GM19238 (cell line): Measurements from ENCODE around the gene ZBED1.
"Not testable (repeated sequence)": the region's sequence is repeated elsewhere in the genome, so short reads cannot be mapped to it uniquely, and the experiment has no call there.

Experiments
- DNase-seq: peaks from one replicate; pipeline ENCODE4 v3.0.0; 2011; ENCODE audit warnings: low spot score; ENCODE audit not compliant: insufficient read length

Gene ZBED1

GRCh38 chrX:2498781-2499302, 1.9 kb downstream of the ZBED1 start:
- no peak for DNase-seq

DNA sequence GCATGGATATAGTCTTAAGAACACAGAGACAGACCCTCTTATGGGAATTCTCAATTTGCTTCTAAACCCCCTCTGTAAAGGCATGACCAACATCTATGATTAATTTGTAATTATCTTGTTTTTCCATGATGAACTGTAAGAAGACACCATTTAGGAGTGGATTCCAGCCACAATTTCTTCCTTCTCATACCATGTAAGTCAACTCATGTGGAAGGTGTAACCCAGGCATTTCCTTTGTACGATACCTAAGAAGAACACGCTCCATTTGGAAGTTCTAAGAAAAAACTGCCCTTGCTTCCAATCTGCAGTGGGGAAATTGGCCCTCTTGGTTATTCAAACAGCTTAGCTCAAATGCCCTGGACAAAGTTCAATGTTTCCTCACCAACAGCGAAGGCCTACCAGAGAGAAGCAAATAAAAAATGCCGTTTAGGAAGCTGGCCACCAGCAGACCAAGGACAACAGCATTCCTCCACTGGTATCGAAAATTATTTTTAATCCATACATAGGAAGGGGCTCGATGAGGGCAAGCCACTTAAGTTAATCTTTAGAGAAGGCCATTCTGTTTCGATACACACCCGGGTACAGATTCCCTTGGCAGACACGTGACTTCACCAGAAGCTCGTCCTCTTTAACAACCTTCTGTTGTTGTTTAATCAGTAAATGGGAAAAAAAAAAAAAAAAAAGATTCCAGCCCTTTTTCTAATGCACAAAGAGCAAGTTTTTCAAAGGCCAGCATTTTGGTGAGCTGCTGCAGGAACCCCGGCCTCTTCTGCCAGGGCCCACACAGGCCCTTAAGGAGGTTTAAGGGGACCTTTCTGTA, 2.6 kb downstream of the ZBED1 start:
- DNase-seq, result no peak

- no peak for DNase-seq
Measured at GRCh38 chrX:2495595-2495994, 5.2 kb downstream of the ZBED1 start.

DNA sequence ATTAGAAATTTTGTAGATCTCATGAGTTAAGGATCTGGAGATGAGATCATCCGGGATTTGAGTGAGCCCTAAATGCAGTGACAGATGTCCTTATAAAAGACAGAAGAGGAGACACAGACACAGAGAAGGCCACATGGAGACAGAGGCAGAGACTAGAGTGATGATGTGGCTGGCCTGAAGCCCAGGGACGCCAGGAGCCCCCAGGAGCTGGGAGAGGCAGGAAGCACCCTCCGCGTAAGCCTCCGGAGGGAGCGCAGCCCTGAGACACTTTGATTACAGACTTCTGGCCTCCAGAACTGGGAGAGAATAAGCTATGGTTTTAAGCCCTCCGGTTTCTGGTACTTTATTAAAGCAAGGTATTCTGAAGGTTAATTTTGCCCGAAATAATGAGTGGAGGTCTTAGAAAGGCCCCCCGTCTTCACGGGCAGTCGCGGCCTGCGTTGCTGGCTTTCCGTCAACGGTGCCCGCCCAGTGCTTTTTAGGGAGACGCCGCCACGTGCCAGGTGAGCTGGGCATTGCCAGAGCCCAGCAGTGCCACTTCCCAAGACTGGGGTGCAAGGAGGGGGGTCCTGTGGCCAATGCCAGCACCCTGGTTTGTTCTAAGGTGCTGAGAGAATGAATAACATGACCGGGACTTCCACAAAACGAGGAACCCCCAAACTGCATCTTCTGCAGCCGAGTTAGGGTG, 8.1 kb downstream of the ZBED1 start:
- no peak for DNase-seq

DNA sequence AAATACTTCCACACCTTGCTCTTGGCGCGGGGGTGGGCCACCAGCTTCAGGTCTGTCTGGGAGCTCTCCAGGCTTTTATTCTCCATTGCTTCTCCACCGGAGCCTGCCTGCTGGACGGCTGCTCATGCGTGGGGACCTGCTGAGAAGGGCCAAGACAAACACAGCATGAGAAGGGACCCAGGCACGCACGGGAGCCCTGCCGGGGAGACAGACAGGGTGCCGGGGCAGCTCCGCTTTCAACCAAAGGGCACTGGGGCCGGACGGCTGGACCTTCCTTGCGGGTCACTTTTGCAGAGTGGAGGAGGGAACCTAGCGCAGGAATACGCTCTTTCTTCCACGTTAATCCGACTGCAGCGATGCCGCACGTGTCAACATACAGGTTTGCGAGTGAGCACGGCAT, 10.1 kb downstream of the ZBED1 start:
- DNase-seq, result no peak

DNA sequence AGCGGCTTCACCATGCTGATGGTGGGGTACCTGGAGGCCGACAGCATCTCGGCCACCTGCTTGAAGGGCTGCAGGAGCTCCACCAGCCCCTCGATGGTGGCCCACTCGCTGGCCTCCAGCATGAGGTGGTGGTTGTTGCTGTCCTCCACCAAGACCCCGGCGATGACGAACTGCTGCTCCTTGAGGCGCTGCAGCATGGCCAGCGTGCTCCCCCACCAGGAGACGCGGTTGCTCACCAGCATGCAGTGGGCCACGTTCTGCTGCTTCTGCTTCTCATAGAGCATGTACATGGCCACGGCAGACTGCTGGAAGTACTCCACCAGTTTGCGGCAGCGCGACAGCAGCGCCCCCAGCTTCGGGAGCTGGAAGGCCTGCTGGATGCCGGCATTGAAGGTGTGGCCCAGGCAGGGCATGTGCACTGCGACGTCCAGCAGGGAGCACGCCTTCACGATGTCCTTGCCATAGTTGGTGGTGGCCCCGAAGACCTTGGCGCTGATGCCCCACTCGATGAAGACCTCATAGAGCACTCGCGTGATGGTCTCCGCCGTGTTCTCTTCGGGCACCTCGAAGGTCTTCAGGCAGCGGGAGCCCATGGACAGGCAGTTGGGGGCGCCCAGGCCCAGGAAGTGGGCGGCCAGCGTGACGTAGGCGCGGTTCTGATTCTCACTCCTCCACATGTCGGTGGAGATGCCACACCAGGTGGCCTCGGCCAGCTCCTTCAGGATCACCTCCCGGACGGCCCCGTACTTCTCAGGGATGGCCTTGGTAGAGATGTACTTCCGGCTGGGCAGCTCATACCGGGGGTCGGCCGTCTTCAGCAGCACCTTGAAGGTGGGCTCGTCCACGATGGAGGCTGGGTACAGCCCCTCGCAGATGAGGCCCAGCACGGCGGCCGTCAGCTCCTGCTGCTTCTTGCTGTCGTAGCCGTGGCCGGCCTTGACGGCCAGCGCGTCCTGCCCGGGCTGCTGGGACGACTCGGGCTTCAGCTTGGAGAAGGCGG, 11.0 kb downstream of the ZBED1 start:
- no peak for DNase-seq

DNA sequence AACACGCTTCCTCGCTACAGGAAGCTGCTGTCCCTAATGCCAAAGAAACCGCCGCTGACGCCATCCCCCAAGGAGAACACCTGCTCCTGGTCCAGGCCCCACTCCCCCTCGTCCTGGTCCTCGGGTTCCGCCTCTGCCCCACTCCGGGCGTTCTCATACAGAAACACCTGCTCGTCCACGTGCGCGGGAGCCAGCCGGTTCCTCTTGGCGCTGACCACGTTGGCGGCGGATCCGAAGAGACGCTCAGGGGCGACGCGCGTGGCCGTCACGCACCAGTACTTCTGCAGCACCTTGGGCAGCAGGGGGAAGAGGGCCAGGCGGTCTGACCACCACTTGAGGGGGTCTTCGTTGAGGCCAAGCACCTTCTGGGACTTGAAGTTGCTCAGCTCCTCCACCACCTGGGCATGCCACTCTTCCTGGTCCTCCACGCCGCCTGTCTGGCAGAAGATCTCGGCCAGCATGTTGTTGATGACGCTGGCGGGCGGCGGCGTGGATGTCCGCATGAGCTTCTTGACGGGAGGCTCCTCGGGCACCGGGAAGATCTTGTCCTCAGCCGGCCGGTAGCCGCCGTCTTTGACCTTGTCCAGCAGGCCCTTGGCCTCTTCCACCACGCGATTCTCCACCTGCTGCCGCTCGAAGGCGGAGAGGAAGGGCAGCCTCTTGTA, 12.0 kb downstream of the ZBED1 start:
- DNase-seq, result no peak

DNA sequence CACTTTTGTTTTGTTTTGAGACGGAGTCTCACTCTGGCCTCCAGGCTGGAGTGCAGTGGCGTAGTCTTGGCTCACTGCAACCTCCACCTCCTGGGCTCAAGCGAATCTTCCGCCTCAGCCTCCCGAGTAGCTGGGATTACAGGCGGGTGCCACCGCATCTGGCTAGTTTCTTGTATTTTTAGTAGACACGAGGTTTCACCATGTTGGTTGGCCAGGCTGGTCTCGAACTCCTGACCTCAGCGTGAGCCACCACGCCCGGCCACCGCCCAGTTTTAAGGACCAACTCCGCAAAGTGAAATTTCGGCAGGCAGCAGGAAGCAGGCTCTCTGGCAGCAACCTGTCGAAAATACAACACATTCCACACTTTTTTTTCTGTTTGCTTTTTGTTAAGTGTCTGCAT, 13.4 kb downstream of the ZBED1 start:
- no peak for DNase-seq

GRCh38 chrX:2486476-2487133, 14.2 kb downstream of the ZBED1 start:
- no peak for DNase-seq

- DNase-seq, result no peak
Measured at GRCh38 chrX:2485789-2486345, 14.9 kb downstream of the ZBED1 start.

- no peak for DNase-seq
Measured at GRCh38 chrX:2484721-2485648, 15.8 kb downstream of the ZBED1 start.

DNA sequence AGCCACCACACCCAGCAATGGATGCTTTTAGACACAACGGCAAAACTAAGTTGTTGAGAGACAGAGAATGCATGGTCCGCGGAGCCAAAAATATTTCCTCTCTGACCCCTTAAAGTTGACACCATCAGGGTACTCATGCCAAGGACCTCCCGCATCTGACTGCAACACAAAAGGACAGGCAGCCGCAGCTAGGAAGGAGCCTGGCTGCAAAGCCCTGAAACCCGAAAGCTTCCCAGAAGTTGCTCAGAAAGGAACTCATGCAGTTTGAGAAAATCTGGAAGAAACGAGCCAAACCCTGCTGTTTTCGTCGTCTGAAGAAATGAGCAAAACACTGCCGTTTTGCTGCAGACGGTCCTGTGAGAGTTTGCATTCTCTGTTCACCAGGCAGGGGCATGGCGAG, 16.5 kb downstream of the ZBED1 start:
- DNase-seq, result no peak

- DNase-seq, result no peak
Measured at GRCh38 chrX:2483398-2484060, 17.2 kb downstream of the ZBED1 start.

GRCh38 chrX:2481597-2481996, 19.2 kb downstream of the ZBED1 start:
- not testable (repeated sequence) for DNase-seq

GRCh38 chrX:2479982-2480381, 20.8 kb downstream of the ZBED1 start:
- DNase-seq, result not testable (repeated sequence)

DNA sequence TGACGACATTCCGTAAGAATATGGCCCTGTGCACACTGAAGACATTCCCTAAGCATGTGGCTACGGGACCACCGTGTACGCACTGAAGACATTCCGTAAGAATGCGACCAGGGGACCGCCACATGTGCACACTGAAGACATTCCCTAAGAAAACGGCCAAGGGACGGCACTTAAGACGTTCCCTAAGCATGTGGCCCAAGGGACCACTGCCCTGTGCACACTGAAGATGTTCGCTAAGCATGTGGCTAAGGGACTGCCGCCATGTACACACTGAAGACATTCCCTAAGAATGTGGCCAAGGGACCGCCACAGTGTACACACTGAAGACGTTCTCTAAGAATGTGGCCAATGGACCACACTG, 21.4 kb downstream of the ZBED1 start:
- no peak for DNase-seq

DNA sequence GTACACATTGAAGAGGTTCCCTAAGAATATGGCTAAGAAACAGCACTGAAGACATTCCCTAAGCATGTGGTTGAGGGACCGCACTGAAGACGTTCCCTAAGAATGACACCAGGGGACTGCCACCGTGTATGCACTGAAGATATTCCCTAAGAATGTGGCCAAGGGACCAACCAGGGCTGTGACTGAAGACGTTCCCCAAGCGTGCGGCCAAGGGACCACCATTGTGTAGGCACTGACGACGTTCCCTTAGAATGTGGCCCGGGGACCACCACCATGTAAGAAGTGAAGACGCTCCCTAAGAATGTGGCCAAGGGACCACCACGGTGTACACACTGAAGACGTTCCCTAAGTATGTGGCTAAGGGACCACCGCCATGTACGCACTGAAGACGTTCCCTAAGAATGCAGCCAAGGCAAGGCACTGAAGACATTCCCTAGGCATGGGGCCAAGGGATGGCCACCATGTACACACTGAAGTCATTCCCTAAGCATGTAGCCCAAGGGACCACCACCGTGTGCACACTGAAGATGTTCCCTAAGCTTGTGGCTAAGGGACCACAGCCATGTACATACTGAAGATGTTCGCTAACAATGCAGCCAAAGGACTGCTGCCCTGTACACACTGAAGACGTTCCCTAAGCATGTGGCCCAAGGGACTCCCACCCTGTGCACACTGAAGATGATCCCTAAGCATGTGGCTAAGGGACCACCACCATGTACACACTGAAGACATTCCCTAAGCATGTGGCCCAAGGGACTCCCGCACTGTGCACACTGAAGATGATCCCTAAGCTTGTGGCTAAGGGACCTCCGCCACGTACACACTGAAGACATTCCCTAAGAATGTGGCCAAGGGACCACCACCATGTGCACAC, 22.0 kb downstream of the ZBED1 start:
- DNase-seq, result no peak

- not testable (repeated sequence) for DNase-seq
Measured at GRCh38 chrX:2477313-2477712, 23.5 kb downstream of the ZBED1 start.
